GM18951 (cell line): Measurements from ENCODE around the gene THAP11.
A peak's percentile ranks its signal among the peaks of the same experiment; 100 is the strongest.
"Not testable (repeated sequence)": the region's sequence is repeated elsewhere in the genome, so short reads cannot be mapped to it uniquely, and the experiment has no call there.

Source experiments
- POLR2A ChIP-seq: IDR thresholded peaks from 4 replicates; pipeline ENCODE4 v1.6.1; 2011; ENCODE audit warnings: mild to moderate bottlenecking; ENCODE audit not compliant: insufficient read length, insufficient read depth; ENCODE audit errors: extremely low read depth
- in situ Hi-C: fragments of 300-500 bp; cut with MboI; formaldehyde crosslinking; loops from one replicate; pipeline ENCODE4 v1.12.0; 2022; ENCODE audit warnings: low sequenced_read_pairs, mixed read lengths, inconsistent platforms; ENCODE audit not compliant: unreplicated experiment

THAP11 gene

DNA sequence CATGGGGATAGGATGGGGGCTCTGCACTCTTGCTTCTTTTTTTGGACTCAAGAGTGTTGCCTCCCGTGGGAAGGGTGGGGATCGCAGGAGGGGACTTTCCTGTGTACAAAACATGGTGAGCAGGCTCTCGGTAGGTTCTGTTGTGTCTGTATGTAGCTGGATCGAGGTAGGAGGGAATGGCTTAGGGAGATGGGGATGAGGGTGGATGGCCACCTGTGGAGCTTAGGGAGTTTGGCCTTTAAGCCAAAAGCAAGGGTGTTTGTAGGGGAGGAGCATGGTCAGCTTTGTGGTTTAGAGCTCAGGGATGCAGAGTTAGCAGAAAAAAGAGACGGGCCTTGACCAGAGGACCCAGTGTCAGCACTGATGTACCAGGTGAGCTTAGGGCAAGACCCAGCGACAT is 19.8 kb downstream of the THAP11 start:
- in situ Hi-C loops = no loop called here
- TF ChIP-seq POLR2A = no peak

DNA sequence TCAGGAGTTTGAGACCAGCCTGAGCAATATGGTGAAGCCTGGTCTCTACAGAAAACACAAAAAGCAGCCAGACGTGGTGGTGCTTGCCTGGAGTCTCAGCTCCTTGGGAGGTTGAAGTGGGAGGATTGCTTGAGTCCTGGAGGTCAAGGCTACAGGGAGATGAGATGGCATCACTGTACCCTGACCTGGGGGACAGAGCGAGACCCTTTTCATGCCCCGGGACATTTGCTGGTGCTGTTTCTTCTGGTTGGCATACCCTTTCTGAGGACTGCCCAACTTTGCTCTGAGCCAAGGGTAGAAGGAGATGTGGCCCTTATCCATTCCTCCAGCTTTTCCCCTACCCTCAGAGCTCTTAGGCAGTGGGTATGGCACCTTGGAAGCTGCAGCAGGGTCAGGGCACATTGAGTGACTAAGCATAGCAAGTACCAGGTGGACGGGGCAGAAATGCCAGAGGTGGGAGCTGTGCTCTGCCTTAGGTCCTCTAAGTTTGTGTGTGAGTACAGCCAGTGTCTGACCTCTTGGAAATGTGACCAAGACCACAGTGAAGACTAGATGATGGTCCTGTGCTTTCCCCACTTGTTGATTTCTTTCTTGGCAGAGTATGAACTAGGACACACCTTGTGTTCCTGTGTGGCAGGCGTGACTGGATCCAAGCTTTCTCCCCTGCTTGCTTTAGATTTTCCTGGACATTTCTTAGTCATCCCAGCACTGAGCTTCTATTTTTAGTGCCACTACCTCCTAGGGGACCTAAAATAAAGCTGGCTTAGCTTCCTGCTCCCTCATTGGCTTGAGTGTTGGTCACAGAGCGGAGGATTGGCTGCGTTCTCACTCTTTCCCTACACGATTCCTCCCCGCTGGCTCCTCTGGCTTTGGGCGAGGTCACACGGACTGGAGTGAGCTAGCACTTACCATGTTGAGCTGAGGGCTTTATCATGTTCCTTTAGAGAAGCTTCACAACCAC is 20.8 kb downstream of the THAP11 start:
- no peak for TF ChIP-seq POLR2A
- in situ Hi-C loops = no loop called here

GRCh38 chr16:67864044-67864443 is 21.9 kb downstream of the THAP11 start:
- in situ Hi-C loops = not testable (repeated sequence)

DNA sequence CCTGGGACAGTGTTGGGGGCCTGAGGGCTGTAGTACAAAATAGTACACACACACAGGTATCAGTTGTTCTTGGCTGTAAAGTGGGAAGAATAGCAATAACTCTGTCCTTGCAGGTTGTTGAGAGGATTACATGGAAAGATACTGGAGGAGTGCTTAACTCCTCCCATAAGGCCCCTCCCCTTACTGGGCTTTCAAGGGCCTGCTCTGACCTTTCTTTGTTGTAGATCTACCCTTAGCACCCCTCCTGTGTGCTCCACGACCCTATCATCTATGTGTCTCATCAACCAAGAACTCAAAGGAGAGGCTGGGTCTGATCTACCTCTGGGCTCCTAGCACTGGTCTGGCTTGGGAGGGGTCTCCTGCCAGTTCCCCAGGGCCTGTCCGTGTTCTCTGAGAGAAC is 22.5 kb downstream of the THAP11 start:
- no peak for TF ChIP-seq POLR2A
- in situ Hi-C loops = no loop called here

- TF ChIP-seq POLR2A = no peak
- in situ Hi-C loops = no loop called here
These were observed 23.2 kb downstream of the THAP11 start for GRCh38 chr16:67865318-67865717.

DNA sequence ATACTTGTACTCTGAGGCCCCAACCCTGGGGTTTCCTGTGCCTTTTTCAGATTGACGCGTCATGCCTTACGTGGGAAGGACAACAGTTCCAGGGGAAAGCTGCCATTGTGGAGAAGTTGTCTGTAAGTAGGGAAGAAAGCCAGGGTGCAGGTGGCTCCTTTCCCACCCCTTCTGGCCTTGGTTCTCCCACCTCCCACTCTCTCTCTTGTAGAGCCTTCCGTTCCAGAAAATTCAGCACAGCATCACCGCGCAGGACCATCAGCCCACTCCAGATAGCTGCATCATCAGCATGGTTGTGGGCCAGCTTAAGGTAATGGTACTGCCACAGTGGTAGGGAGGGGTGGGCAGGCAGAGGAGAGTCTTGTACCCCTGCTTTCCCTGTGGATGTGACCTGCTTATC is 26.2 kb downstream of the THAP11 start:
- in situ Hi-C loops = no loop called here
- no peak for TF ChIP-seq POLR2A

DNA sequence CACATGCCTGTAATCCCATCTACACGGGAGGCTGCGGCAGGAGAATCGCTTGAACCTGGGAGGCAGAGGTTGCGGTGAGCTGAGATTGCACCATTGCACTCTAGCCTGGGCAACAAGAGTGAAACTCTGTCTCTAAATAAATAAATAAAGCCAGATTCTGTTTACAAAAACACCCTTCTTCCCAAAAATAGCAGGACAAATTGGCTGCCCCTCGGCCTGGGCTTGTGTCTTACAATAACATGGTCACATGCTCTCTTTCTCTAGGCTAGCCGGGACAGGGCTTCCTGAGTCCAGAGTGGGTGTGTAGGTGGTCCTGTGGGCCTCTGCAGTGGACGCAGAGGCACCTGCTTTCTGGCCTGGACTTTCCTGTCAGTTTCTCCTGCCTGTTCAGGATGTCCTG is 27.5 kb downstream of the THAP11 start:
- in situ Hi-C loops = no loop called here
- no peak for TF ChIP-seq POLR2A

DNA sequence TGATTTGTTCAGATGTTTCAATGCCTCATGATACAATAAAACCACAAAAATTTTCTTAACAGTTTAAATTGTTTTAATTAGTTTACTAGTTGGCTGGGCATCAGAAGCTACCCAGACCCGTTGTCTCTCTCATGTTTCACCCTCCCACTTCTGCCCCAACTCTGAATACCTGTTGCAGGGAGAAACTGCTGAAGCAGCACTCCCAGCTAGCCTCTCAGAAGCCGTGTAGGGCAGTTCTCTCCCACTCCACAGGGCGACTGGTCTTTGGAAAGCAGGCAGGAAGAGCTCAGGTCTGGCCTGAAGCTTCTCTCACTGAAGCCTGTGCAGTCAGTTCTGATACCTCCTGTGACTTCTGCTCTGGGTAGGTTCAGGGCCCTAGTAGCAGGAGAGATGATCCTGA is 29.1 kb downstream of the THAP11 start:
- in situ Hi-C loops = no loop called here
- TF ChIP-seq POLR2A = no peak

DNA sequence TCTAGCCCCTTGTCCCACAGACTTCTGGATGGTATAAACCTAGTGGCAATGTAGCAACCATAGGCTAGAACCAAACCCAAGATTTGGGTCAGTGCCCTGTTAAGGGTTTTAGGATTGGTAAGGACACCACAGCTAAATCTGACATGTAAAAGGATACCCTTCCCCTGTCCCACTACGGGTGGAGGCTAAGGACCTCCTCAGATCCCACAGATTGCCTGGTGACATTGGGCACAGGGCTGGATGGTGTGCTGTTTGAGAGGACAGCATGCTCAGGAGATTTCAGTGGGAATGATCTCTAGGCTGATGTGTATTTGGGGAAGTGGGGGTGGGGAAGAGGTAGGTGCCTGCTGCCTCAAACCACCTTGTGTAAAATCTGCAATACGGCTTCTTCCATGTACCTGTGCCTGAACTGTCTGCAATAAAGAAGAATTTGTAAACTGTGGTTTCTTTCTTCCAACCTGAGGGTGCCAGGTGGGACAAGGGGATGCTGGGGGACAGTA is 30.1 kb downstream of the THAP11 start:
- TF ChIP-seq POLR2A = no peak
- in situ Hi-C loops = no loop called here

- TF ChIP-seq POLR2A = peak; percentile 87
- in situ Hi-C loops = no loop called here
These were observed 30.7 kb downstream of the THAP11 start, which contains the start of gene EDC4 for GRCh38 chr16:67872631-67873434. Gene EDC4 (plus strand): TSS chr16:67873052. CDS start chr16:67873262, 210 bp downstream.

DNA sequence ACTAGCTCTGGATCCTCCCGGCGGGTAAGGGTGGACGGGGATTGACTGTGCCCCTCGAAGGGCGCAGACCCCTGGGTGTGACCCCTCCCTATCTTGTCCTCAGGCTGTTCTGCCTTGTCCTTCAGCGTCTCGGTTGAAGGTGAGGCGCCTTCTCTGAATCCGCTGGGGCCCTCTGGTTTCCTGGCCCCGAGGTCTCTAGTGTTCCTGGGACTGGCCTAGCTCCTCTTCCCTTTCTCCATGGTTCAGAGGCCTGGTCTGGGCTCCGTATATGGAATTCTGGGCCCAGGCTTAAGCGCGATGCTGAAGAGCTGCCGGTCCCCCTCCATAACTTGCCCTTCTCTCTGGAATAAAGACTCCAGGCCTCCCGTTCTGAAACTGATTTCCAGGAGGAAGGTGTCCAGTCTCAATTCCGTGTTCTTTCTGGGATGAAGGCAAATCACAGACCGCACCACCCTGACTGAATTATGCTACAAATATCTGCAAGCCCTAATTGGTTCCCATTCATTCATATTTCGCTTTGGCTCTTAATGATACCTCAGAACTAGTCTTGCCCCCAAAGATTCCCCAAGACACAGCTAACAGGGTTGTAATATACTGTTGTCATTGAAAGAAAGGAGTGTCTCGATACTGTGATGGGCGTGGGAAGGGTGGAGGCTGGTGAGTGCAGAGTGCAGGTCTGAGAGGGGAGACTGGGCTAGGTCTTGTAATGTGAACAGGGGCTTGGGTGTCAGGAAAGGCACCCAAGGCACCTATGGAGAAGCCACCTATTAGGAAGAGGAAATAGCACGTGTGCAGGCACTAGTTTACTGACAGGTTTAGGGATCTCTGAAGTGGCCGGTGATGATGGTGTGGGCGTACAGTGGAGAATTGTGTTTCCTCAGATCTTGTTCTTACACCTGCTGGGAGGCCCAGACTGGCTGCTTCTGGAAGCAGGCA is 31.6 kb downstream of the THAP11 start:
- no peak for TF ChIP-seq POLR2A
- in situ Hi-C loops = no loop called here

GRCh38 chr16:67874372-67874771 is 32.3 kb downstream of the THAP11 start:
- in situ Hi-C loops = no loop called here
- no peak for TF ChIP-seq POLR2A
